GM19468 (cell line): ENCODE measurements around the gene NECTIN1.

Source experiments
- ATAC-seq: cut with Tn5 transposase; IDR thresholded peaks from one replicate; pipeline ENCODE4 v1.9.1; 2021; ENCODE audit warnings: mild to moderate bottlenecking, moderate library complexity, moderate number of reproducible peaks; ENCODE audit not compliant: unreplicated experiment; ENCODE audit errors: extremely low read depth

The NECTIN1 gene

DNA sequence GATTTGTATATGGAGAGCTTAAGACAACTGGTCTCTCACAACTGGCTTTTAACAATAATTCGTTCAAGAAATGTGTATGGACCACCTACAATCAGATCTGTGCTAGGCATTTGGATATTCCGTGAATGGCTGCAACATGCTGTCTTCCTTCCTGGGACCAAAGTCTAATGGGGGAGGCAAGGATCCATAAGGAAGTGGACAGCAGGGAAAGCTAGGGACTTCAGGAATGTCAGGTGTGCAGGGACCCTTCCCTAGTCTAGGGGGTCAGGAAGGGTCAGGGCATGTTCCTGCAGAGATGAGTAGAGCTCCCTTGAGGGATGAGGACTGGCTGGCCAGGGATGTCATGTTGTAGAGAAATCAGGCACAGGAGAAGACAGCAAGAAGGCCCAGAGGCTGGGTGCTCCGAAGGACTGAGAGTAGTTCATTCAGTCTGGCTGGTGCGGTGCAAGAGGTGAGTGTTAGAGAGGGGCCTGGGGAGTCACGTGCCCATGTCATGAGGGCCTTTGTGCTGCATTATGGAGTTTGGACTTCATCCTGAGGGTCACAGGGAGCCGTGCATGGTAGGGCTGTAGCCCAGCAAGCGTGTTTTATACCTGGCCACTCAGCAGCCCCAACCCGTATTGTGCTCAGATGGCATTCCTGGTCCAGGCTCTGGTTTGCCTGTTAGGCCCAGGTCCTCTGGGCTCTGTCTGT lies 8.5 kb upstream of the NECTIN1 start:
- ATAC-seq: no peak

DNA sequence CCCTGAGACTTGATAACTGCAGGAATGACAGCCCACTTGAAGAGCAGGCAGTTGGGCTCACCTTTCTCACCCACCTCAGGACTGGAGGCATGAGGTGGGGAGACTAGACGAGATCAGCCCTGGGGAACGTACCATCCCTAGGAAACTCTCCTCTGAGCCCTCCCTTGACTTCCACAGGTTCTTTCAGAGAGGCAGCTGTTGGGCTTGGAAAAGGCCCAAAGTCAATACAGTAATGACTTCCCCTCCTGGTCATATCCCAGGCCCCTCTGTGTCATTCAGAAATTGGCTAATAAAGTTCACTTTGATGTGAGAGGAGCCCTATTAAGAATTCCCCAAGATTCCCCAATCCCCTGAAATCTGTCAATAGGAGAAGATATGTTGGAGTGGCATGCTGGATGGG lies 5.8 kb upstream of the NECTIN1 start:
- ATAC-seq: no peak

DNA sequence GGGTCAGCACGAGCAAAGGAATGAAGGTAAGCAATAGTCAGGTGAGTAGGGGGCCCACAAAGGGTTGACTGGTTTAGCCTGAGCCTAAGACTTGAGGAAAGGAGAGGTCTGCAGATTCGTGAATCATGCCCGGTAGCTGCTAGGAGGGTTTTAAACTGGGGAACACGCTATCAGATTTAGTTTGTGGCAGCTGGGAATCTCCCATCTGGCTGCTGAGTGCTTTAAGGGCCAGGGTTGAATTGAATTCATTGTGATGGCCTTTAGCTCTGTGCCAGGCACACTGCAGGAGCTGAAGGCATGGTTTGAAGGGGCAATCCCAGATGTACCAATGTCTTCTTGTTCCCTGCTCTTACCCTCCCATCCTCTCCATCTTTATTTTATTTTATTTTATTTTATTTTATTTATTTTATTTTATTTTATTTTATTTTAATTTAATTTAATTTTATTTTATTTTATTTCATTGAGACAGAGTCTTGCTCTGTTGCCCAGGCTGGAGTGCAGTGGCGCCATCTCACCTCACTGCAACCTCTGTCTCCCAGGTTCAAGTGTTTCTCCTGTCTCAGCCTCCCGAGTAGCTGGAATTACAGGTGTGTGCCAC lies 1.9 kb upstream of the NECTIN1 start:
- ATAC-seq: no peak

DNA sequence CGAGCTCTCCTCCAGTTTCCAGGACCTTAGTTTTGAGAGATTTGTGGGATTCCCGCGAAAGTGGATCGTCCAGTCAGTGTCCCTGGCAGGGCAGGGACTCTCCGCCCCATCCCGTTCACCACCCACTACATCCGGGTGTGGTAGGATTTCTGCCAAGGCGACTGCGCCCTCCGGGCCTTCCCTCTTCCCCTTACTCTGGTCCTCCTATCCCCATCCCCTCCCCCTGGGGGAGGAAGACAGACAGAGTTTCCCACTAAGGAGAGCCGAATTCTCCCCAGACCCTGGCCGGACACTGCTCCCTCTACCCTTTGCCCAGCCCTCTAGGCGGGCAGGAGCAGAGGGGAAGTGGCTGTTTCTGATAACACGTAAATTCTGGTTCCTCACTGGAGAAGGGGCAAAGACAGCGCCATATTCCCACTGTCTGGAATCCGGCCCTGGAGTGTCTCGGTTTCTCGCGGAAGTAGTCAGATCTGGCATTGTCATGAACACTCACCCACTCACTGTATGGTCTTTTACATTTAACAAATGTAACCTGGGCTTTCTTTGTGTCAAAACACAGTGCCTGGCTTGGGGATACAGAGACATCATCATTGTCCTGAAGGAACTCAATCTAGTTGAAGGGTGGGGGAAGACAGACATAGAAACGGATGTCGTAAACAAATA lies 1.1 kb upstream of the NECTIN1 start:
- no peak for ATAC-seq

DNA sequence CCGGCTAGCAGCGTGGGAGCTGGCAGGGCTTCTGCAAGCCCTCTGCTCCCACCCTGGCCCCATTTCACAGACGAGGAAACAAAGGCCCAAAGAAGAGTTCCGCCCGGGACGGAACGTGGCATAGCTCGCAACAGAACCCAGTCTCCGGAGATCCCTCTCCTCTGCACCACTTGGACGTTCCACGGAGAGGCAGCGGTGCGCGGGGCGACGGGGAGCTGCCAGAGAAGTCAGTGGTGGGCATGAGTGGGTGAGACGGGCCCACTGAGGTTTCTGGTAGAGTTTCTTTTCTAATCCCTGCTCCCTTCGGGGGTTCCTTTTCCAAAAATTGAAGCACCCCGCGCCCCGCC lies 554 bp upstream of the NECTIN1 start:
- ATAC-seq: no peak

DNA sequence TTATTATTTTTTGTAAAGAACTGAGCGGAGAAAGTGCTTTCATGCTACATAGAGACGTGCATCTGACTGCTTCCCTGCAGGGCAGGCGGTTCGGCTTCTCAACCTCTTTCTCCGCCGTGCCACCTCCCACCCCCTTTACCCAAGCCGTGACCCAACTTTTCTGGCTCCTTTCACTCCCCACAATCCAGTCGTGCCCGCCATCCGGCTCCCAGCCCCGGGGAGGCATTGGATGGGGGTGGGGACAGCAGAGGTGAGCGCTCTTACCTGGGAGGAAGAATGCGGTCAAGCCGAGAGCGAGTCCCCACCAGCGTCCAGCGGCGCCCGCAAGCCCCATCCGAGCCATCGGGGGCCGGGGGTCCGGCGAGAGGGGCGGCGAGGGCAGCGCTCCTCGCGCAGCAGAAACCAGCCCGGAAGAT lies 781 bp downstream of the NECTIN1 start:
- ATAC-seq: no peak

DNA sequence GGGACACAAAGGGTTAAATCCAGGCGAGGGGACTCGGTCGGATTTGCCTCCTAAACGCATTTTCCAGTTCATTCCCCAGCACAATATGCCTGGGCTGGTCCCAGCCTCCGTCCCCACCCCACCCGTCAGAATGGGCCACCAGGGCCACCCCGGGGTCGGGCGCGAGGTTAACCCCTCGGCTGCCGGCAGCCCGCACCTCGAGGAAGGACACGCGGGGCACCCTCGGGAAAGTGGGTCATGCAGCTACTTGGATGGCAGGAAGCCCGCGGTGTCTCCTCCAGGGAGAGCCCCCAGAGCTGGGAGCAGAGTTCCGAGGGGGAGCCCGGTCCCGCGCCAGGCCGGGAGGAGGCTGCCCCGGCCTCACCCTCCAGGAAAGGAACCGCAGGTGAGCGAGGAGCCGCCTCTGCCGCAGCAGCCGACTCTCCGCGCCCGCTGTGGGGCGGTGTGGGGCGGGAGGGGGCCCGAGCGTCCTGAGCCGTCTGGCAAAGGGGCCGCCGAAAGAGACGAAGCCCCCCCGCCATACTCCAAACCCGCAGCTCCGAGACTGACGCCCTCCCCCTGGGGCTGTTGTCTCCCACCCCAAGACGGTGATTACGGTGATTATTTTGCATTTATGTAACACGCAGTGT lies 1.4 kb downstream of the NECTIN1 start:
- no peak for ATAC-seq

DNA sequence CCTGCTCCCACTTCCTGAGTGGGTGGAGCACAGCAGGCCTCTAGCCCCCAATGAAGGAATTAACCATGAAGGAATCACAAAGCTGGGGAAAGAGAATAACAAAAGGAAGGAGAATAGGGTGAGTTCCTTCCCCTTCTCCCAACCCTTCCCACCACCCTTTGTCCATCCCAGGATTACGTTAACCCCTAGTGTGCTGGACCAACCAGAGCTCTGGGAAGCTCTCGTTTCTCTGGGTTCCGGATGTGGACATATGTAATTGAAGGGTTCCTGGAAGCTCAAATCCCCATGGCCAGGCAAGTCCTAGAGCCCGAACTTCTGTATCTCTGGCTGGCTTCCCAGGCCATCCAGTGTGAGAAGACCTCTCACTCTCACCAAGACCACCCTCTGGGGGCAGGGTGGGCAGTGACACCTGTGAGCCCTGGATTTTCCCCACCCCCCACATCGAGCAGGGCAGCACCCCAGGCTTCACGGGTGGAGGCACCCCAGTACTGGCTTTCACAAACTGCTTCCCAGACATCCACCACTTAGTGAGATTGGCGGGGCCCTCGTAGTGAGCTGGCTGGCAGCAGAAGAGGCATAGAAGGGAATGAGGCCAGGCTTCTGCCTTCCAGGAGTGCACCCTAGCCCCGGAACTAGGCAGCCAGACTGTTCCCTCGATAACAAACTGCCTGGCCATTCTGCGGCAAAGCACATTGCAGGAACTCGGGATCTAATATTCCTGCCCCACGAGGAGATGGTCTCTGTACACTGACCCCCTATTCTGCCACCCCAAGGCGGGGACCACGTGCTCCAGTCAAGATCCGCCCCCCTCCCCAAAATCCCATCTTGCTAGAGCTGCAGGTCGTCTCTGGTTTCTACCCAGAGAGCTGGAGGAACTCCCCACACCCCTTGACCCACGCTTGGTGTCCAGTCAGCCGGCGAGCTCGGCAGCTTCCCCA lies 2.1 kb downstream of the NECTIN1 start:
- ATAC-seq: no peak

DNA sequence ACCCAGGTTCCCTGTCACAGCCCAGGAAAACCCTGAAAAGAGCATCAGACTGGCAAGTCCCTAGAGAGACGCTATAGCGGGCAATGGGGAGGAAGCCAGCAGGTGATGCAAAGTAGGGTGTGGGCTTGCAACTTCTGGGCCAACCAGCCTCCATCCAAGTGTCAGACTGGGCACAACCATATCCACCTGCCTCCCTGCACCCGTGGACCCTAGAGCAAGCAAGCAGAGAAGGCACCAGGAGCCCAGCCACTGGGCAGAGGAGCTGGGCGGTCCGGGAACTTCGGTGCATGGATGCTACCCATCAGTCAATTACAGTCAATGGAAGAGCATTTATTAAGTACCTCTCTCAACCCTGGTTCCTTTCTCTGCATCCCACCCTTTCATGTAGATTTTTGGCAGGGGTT lies 2.8 kb downstream of the NECTIN1 start:
- ATAC-seq: no peak

DNA sequence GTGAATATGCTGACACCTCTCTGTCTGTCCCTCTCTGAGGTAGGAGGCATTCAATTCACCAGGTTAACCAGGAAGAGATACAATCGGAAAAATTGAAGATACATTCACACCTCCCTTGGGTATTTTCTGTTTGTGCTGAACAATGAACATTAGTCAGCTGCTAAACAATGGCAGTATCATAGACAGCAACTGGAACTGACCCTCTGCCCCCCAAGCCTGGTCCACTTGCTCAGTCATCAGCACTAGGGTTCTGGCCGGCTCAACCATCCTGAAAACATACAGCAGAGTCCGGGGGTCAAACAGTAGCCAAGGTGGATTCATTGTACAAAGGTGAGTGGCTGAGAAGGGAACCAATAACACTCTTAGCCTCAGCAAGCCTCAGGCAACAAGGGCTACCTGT lies 4.0 kb downstream of the NECTIN1 start:
- no peak for ATAC-seq

DNA sequence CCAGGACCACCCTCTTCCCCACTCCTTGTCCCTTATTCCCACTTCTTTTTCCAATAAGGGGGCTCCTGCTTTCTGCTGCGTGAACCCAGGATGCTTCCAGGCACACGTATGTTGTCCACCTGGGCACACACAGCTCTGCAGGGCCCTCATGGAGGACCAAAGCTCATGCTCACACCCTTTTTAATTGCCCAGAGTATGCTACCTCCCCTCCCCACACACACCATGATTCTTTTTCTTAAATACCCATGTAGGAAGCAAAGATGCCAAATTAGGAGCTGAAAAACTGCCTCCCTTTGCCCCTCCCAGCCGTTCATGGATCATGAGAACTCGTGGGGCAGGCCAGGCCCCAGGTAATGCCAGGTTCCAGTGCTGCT lies 5.1 kb downstream of the NECTIN1 start:
- no peak for ATAC-seq

DNA sequence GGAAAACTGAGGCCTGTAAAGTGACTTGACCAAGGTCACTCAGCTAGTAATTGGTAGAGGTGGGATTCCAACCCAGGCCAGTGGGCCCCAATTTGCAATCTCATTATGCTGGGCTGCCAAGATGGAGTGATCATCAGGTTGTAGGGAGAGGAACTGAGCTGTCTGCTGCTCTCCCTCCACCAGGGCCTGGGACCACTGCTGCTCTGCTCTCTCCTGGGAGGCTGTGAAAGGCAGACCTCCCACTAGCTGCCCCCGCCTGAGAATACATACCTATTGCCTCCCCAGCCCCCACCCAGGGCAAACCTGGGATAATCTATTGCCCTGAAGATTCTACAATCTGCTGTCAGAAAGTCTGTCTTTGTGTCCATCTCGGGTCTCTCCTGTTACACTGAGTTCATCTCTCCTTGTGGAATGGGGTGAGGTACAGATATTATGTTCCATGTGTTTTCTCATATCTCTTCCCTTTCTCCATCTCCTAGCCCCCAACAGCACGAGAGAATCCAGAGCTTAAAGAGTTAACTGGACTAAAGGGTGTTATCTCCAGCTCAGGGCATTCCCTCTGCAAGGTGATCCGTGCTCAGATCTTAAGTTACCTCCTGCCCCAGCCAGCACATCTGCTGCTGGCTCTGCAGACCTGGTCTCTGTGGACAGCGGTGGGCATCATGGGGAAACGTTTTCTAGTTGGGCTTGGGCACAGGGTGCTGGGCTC lies 5.6 kb downstream of the NECTIN1 start:
- no peak for ATAC-seq

DNA sequence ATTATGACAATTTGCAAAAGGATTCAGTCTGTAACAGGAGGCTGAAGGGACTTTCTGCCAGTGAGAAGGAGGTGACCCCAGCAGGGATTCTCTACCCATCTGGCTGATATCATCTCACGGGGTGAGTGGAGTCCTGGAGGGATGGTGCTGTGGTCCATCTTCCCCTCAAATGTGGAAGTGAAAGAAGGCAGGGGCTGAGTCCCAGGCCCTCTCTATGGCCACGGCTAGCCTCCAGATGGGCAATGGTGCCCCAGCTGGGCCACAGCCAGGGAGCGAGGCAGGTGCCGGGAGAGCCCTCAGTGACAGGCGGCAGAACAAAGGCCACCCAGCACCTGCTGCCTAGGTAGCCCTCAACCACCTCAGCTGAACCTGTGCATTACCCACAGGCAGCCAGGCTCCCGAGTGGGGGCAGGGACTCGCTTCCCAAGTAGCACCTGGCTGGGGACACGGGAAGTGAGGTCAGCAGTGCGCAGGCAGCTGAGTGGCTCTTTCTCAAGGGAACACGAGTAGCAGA lies 6.7 kb downstream of the NECTIN1 start:
- no peak for ATAC-seq

DNA sequence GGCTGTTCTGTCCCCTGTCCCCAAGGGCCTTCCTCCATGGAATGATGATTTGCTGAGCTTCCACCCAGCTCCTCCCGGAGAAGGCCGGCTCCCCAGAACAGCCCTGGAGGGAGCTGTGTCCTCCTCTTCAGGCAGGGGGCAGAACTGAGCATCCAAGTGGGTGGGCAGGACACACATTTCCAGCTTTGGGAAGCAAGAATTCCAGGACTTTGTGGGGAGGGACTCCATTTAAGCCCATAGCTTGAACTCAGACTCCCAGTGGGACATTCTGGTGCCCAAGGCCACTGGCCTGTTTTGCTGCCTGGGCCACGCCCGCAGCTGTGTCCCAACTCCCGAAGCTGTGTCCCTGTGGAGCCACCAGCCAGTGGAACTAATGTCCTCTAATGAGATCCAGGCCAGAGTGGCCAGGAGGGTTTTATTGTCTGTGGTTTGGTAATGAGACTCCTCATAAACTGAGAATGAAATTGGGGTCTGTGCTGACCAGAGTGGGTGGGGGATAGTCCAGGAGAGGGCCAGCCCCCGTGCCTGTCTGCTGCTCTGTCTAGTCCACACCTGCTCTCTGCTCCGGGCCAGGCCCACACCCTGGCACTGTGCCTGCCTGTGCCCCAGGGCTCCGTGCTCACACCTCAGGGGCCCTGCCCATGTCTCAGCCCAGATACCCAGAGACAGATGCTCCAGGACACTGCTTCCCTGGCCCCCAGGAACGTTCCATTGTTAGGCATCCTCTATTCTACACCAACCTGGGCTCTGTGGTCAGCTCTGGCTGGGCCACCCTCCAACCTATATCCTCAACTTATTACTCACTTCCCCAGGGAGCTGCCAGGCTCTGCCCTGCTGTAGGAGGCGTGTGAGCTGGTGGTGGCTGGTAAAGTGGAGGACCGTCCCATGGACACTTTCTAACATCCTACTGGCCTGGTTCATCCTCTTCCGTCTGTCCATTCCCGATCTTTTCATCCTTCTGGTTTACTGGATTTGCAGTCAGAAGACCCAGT lies 7.6 kb downstream of the NECTIN1 start:
- no peak for ATAC-seq

DNA sequence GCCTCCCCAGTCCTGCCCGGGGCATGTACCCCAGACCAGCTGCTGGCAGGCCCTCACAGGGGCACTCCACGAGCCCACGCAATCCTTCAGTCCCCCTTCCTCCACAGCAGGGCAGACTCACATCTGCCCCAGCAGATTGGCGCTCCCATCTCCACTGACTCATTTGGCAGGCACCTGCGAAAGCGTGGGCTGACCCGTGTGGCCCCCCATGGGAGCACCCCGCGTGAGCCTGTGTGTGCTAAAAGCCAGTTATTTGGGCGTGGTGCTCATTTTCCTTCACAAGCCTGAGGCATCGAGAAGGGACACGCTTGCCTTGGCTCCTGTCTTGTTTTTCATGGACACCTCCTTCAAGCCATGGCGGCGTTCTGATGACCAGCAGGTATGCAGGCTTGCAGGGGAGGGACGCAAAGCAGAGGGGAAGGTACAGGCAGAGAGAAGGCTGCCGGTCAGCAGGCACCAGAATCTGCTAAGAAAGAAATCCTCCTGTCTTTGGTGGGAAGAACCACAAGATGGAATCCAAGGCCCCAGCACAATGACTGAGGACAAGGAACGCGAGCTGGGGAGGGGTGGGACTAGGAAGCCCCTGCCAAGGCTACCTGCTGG lies 8.6 kb downstream of the NECTIN1 start:
- ATAC-seq: no peak

DNA sequence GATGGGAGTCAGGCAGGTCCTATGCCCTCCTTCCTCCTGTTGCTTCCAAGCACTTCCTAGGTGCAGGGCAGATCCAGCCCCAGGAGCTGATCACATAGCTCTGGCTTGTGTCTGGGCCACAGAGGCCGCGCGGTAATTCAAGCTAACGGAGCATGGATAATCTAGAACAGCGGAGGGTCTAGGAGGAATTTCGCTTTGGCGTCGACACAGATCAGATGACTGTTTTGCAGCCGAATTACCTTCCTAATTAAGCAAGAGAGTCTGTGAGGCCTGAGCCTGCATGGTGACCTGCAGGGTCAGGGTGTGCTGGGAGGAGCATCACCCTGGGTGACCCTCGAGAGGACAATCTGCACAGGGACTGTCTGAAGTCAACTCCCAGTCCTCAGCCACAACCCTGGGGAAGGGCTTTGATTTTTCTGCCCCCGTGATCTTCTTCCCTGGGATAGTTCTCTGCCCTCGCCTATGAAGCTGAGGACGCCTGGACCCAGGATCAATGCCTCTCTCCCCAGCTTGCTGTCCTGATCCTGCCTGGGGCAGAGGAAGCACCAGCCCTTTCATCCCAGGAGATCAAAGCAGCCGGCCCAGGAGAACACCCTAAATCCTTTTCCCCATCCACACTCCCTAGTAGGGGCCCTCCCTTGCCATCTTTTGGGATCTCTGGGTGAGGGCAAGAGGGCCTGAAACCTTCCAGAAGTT lies 11.0 kb downstream of the NECTIN1 start:
- ATAC-seq: no peak
